NCI-H82 treated with DMSO at 0.1 percent for 48 hours (cell line): ENCODE data around the gene EDN2.

Source experiments
- DNase-seq: peaks from one replicate; lab custom pipeline; 2025; ENCODE audit not compliant: unreplicated experiment; lab: John Stamatoyannopoulos, UW

Gene EDN2

DNA sequence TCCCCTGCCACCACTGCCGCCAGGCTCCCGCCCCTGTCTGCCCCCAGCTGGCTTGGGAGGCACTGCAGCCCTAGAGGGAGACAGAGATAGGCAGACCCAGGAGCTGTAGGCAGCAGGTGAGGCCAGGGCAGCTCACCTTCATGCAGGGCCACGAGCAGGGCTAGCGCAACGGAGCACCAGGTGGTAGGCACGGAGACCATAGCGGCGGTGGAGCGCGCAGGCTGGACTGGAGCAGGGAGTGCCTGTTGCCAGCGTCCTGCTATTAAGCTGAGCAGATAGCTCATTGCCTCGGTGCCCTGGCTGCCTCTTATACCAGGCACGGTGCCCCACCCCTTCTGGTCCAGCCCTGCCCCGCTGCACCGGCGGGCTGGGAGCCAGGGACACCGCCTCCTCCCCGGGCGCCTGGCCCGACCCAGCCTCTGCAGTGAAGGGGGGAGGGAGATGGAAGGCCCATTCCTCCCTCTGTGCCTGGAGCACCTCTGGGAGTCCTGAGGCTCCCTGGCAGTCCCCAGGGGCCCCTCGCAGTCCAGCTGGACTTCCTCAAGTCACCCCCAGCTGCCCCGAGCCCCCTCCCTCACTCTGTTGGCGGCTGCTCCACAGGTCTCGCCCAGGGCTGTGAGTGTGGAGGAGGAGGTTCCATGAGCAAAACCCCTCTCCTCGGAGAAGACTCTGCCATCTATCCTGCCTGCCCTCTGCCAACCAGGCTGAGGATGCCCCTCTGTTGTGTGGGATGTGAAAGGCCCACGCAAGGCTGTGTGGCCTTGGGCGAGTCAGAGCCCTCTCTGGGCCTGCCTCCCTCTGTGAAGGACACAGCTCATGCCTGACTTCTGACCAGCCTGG, at the start of gene EDN2:
Gene EDN2 (minus strand): TSS at position 282 of the 840 bp plus-strand sequence. CDS start 82 bp downstream, at position 200.
- no peak for DNase-seq

DNA sequence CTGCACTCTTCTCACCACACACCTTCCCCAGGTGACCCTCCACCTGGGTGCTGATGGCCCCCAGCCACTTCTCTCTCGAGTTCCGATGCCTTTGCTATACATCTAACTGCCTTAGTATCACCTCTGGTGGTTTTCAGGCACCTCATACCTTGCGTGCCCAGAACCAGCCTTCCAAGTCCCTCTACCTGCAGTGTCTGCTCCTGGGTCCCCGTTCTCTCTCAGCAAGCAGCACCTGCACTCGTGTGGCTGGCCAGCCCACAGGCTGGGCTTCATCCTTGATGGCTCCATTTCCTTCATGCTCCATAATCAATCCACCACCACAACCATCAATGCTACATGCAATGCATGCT, 49.2 kb upstream of the EDN2 start:
- no peak for DNase-seq

DNA sequence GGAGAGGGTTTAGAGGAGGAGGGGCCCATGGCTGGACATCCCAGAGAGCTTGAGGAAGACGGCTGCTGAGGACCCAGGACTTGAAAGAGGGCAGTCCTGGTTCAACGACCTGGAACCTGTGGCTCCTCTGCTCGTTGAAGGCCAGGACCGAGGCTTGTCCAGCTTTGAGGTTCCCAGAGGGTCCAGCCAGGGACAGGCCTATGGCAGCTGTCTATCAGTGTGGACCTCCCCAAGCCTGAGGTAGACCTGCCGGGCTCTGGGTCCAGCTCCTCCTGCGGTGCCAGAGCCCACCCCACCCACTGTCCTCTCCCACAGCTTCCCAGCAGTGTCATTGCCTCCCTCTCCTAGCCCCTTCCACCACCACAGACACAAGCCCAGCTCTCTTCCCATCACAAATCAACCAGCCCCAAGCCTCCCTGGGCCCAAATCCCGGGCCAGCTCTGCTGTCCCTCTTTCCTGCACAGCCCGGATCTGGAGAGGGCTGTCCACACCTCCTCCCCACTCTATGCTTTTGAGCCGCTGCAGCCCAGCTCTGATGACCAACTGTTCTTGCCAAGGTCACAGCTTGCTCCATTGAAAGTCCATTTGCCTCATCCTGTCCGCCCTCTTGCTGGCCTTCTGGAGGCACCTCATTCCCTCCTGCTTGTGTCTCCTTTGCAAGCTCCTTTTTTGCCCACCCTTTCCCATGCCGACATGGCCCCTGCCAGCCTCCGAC, 48.7 kb upstream of the EDN2 start:
- no peak for DNase-seq

DNA sequence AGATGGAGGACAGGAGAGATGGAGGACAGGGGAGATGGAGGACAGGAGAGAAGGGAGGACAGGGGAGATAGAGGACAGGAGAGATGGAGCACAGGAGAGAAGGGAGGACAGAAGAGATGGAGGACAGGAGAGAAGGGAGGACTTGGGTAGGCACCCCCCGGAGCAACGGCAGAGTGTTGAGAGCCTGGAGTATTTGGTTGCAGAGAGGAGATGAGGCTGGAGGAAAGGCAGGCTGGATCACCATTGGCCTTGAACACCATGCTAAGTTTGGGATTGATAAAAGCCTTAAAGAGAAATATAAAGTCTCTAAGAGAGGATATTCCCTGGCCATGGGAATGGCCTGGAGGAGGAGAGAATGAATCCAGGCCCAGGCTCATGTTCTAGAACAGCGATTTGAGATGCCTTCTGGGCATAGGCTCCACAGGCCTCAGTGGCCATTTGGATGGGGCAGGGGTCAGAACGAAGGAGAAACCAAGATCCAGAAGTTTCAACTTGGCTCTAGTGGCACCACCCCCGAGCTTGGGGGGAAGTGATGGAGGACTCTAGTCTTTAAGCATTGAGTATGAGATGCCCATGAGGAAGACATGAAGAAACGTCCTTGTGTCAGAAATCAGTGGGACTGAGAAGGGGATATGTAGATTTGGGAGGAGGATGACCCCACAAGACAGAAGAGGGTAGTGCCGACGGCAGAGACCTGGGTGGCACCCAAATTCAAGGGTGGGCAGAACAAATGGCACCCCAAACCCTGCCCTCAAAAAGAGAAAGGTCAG, 47.9 kb upstream of the EDN2 start:
- DNase-seq, result no peak

DNA sequence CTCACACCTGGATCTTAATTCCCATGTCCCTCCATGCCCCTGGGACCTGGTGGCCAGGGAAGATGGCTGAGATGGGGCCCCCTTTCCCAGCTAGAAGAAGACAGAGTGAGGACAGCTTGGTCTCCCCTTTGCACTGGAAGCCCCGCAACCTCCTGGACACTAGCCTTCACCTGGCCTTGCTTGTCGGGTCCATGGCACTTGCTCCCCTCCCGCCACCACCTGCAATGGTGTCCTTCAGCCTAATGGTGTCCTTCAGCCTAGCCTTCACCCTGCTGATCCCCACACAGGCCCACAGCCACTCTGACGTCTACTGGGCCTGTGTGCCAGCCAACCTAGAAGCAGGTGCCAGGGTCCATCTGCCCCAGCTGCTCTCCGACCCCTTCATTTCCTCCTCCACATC, 45.9 kb upstream of the EDN2 start:
- DNase-seq, result no peak

DNA sequence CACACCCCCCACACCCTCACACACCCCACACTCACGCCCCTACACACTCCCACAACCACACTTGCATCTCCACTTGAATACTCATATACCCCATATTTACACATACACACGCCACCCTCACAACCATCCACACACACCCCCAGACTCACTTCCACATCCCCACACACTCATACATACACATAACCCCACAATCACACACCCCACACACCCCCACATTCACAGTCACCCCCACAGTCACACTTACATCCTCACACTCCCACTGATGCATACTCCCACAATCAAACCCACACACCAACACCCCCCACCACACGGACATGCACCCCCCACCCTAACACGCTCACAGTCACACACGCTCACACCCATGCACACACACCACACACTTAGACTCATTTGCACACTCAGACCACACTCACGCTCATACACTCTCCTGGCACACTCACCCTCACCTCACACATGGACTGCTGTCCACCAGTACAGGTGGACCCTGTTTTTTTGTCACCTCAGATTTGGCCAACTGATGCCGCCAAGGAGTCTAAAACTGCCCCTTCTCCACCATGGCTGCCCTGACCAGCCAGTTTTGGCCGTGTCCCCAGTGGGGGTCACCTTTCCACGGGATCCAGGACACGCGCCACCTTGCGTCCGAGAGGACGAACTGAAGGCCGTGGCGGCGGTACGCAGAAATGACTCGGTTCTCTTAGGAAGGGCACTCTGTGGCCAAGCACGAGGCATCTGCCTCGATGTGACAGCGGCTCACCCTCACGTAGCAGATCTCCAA, 45.3 kb upstream of the EDN2 start:
- no peak for DNase-seq

DNA sequence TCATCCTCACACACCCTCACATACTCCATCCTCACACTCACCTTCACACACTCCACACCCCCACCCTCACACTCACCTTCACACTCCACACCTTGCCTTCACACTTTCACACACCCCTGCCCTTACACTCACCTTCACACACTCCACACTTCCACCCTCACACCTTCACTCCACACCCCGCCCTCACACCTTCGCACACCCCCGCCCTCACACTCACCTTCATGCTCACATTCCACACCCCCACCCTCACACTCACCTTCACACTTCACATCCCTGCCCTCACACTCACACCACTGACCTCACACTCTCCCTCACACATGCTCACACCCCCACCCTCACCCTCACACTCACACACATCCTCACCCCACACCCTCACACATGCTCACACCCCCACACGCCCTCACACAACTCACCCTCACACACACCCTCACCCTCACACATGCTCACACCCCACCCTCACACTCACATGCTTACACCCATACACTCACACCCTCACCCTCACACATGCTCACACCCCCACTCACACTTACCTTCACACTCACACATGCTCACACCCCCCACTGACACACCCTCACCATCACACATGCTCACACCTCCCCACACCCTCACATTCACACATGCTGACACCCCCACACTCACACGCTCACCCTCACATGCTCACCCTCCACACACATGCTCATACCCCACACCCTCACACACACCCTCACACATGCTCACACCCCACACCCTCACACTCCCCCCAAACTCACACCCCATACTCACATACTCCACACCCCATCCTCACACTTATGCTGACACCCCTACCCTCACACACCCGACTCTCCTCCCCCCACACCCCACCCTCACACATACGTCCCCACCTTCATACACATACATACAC, 44.5 kb upstream of the EDN2 start:
- no peak for DNase-seq

DNA sequence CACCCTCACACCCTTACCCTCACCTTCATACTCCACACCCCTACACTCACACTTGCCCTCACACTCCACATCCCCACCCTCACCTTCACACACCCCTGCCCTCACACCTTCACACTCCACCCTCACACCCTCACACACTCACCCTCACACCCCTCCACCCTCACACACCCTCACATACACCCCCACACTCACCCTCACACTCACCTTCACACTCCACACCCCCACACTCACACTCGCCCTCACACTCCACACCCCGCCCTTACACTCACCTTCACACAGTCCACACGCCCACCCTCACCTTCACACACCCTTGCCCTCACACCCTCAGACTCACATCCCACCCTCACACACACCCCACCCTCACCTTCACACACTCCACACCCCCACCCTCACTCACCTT, 43.6 kb upstream of the EDN2 start:
- no peak for DNase-seq

DNA sequence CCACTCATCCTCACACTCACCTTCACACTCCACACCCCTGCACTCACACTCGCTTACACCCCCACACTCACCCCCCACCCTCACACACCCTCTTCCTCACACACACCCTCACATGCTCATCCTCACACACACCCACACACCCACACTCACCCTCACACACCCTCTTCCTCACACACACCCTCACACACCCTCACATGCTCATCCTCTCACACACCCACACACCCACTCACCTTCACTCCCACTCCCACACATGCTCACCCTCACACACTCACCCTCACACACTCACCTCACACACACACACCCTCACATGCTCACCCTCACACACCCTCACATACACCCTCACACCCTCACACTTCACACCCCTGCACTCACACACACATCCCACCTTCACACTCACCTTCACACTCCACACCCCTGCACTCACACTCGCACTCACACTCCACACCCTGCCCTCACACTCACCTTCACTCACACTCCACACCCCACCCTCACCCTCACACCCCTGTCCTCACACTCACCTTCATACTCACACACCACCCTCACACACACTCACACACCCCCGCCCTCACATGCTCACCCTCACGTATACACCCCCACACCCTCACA, 42.6 kb upstream of the EDN2 start:
- DNase-seq, result no peak

DNA sequence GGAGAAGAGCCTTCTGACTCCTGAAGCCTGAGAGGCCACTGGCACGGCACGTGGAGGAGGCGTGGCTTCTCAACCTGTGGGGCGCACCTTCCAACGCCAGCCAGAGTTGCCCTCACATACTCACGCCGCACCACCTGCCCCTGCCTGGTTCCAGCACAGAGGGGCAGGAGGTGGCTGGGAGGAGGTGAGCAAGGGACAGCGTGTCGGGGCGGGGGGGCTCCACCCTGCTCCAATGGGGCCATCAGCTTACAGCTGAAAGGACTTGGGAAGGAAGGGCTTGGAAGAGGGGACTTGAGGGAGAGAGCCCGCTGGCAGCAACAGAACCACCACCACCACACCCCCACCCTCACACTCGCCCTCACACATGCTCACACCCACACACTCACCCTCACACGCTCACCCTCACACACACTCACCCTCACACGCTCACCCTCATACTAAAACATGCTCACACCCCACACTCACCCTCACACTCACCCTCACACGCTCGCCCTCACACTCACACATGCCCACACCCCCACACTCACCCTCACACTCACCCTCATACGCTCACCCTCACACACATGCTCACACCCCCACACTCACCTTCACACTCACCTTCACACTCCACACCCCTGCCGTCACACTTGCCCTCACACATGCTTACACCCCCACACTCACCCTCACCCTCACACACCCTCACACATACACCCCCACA, 41.6 kb upstream of the EDN2 start:
- DNase-seq, result no peak

DNA sequence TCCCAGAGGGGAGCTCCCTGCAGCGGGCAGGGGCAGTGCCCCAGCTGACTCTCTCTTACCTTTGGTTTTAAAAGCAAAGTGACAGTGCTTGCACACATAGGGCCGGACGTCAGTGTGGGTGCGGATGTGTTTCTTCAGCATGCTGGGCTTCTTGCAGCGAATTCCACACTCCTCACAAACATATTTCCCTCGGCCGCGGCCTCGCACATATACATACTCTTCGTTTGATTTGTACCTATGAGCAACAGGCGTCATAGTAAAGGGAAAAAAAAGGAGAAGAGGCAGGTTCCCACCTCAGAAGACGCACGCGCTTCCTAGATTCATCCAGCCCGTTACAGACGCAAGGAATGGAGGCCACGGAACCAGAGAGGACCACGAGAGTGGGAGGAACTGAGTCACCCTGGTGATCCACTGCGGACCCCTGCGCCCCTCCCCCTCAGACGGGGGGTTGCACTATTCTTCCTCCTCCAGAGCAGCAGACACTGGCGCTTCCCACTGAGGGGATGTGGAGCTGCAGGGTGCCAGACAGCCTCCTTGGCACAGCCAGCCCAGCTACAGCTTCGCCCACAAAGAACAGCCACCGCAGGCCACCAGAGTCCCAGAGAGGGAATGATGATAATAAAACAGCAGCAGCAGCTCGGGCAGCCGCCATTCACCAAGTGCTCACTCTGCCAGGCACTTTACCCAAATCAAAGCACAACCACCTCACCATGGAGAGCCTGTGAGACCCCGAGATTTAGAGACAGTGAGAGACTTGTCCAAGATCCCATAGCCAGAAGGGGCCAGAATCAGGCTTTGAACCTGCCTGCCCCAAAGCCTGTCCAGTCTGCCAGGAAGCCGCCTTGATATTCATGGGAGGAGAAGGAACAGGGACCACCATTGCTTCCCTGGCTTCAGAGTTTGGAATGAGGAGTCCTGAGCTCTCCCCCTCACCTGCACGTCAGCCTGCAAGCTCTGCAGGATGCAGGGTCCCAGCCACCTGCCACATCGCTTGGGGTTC, 40.5 kb upstream of the EDN2 start:
- DNase-seq, result no peak

DNA sequence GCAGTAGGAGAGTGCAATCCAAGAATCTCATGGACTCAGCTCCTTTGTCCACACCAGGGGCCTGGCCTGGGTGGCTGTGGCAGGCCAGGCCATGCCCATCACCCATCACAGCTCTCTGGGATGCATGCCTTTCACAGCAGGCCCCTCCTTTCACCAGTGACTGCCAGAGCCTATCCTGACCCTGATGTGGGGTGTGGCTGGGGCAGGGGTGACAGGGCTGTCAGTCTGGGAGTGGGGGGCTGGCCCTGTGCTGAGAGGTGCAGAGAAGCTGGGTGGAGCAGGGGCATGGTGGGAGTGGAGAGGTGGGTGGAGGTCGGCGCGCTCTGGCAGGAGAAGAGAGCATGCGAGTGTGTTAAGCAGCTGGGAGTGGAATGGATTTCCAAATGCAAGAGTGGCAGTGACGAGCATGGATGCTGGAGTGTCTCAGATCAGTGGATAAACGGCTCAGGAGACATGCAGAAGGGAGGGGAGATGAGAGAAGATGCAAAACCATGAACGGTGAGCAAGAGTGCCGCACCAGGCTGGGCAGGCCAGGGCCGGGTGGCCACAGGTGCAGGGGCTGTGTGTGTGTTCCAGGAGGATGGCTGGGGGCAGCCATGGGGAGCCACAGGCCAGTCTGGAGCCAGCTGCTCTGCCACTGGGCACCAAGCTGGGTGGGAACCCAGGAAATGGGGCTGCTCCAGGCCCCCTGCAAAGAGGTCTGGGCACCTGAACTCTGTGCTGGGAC, 39.6 kb upstream of the EDN2 start:
- DNase-seq, result no peak

DNA sequence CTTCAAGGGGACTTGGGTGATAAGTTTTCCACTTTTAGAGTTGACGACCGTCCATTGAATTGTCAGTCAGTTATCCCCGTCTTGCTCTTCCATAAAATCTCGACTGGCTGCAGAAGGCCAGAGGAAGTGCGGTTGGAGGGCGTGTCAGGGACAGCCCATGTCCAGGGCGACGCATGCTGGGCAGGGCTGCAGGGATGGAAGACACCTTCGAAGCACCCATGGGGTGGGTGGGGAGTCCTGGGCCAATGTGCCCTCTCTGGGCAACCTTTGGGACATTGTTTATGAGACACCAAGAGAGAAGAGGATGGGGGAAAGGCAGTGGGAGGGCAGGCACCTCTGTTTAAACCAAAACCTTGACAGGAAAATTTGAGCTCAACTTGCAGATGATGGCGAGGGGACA, 38.6 kb upstream of the EDN2 start:
- no peak for DNase-seq

DNA sequence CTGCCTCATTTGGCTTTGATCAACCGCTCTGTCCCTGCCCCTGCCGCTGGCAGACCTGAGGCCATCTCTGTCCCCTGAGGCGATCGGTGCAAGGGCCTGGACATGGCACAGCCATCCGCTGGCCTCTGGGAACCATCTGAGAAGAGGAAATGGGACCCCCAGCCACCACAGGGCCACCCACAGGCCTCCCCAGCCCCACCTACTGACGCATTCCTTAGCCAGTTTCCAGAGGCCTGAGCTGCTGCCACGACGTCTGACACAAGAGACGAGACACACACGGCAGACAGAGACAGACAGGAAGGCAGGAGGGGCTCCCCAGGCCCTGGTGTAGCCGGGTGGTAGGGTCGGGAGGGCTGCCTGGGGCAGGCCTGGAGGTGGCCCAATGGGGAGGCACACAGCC, 37.3 kb upstream of the EDN2 start:
- DNase-seq, result no peak

DNA sequence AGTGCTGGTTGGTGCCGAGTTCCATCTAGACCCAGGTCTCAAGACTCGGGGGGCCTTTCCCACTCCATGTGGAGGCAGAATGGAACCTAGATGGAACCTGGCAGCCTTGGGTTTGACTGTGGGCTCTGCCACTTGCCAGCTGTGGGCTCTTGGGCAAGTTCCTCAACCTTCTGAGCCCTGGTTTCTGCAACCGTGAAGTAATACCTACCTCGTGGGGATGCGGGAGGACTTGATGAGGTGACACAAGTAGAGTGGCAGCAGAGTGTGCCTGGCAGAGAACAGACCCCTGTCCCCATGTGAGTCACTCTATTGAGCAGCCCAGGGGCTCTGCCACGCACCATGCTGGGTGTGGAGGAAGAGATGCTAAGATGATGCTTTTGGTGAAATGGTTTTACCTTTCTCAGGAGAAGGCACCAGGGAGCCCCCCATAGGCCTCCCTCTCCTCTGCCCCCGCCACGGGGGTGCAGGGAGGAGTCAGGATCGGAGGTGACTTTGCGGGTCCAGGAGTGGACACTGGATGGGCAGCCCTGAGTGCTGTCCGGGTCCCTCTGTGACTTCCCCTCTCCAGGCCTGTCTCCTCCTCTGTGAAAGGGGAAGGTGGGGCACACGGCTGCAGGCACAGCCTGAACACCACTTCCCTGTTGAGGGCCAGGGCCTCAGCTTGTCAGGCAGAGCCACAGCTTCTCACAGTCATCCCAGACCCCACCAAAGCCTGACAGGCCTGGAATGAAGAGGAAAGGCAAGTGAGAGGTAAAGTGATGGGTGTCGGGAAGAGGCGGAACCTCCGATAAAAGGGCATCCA, 36.7 kb upstream of the EDN2 start:
- no peak for DNase-seq

DNA sequence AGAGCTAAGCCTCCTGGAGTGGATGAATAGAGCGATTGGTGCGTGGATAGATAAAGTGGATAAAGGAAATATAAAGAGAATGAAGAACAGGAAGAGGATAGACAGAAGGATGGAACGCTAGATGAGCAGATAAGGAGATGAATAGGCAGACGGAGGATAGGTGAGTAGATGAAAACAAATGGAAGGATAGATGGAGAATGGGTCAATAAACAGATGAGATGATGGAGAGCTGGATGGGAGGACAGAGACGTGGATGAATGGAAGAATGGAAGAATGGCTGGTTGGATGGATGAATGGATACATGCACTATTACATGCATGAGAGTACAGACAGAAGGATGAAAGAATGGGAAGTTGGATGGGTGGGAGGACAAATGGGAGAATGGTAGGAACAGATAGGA, 35.2 kb upstream of the EDN2 start:
- no peak for DNase-seq
